ENCODE data around the gene LYSMD2. TPM values are rescaled to one million over a fixed set of nuclear protein-coding genes. Genes with fewer than 3 reads are reported as not detected.

Gene LYSMD2
- total RNA-seq, 4 donors from 2014 or later, result 8.9 to 18.0 (median 13.8) TPM

GRCh38 chr15:51677452-51677851 lies 60.0 kb downstream of the LYSMD2 start:
- WGBS, 2 donors, result 75 to 79% methylated on average over 2 of the region's 2 CpGs
- intact Hi-C loops (cut with DNase I), result no loop called here
- H3K9me3 ChIP-seq, result no peaks in the 10 kb centered on the region
- H3K36me3 ChIP-seq, result no peaks in the 10 kb centered on the region
- no peak for TF ChIP-seq POLR2A (IDR thresholded peaks at IDR 0.05)
- no peak for TF ChIP-seq CTCF (IDR thresholded peaks at IDR 0.05)
- no peak for DNase-seq
- H3K27me3 ChIP-seq, result no peaks in the 10 kb centered on the region
- peaks cover 0 to 3% of the 10 kb centered on the region in 2 donors for H3K4me1 ChIP-seq
- H3K27ac ChIP-seq, result no peak overlapping the region
- no peak overlapping the region for H3K4me3 ChIP-seq (replicated peaks in 1 of 3)

GRCh38 chr15:51677021-51677420 lies 60.4 kb downstream of the LYSMD2 start:
- TF ChIP-seq POLR2A (IDR thresholded peaks at IDR 0.05) (no peak), CTCF (IDR thresholded peaks at IDR 0.05) (no peak)
- Histone ChIP-seq H3K4me3 (replicated peaks in 1 of 3) (no peak overlapping the region), H3K4me1 (peaks cover 0 to 3% of the 10 kb centered on the region in 2 donors), H3K36me3 (no peaks in the 10 kb centered on the region), H3K9me3 (no peaks in the 10 kb centered on the region), H3K27ac (no peak overlapping the region), H3K27me3 (no peaks in the 10 kb centered on the region)
- WGBS, 2 donors, result 89 to 97% methylated on average over 1 of the region's 1 CpG
- intact Hi-C loops (cut with DNase I), result no loop called here
- no peak for DNase-seq

GRCh38 chr15:51675234-51675633 lies 62.2 kb downstream of the LYSMD2 start:
- DNase-seq, result no peak
- H3K27me3 ChIP-seq, result no peaks in the 10 kb centered on the region
- H3K36me3 ChIP-seq, result no peaks in the 10 kb centered on the region
- H3K4me1 ChIP-seq, result no peaks in the 10 kb centered on the region
- no peaks in the 10 kb centered on the region for H3K9me3 ChIP-seq
- intact Hi-C loops (cut with DNase I), result no loop called here
- WGBS, 2 donors, result 30 to 31% methylated on average over 1 of the region's 1 CpG
- H3K27ac ChIP-seq, result no peak overlapping the region
- H3K4me3 ChIP-seq (replicated peaks in 1 of 3), result no peak overlapping the region
- TF ChIP-seq CTCF (IDR thresholded peaks at IDR 0.05), result no peak
- no peak for TF ChIP-seq POLR2A (IDR thresholded peaks at IDR 0.05)

Other genes with a start within 250 kb of the LYSMD2 start
- gene DMXL2, start 114.9 kb downstream of the LYSMD2 start, total RNA-seq, result 10 to 100 TPM; 34.3 to 49.0 (median 45.7) TPM
- 1 to 10 TPM in 1 of 4 donors, under 1 TPM in 3; 0.33 to 1.8 (median 0.52) TPM for gene SCG3, start 56.2 kb downstream of the LYSMD2 start, total RNA-seq
- 10 to 100 TPM in 3 of 4 donors, 1 to 10 TPM in 1; 7.1 to 14.1 (median 11.0) TPM for gene TMOD2, start 13.9 kb upstream of the LYSMD2 start, total RNA-seq
- 10 to 100 TPM; 24.3 to 42.7 (median 30.9) TPM for gene TMOD3, start 92.0 kb upstream of the LYSMD2 start, total RNA-seq
- gene LEO1, start 234.1 kb upstream of the LYSMD2 start, total RNA-seq, result 10 to 100 TPM; 13.2 to 26.9 (median 19.5) TPM

All from thyroid gland (tissue), 4 donors.